Measurements from ENCODE around the gene NEUROG1. TPM values are rescaled to one million over a fixed set of nuclear protein-coding genes. Genes with fewer than 3 reads are reported as not detected.
A peak's percentile ranks its signal among the peaks of the same experiment; 100 is the strongest.

NEUROG1 gene, protein sequence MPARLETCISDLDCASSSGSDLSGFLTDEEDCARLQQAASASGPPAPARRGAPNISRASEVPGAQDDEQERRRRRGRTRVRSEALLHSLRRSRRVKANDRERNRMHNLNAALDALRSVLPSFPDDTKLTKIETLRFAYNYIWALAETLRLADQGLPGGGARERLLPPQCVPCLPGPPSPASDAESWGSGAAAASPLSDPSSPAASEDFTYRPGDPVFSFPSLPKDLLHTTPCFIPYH
- total RNA-seq (2021) (not detected in 2 replicates), Bru-seq, nascent RNA (not detected), BruChase-seq, experiment 1, labeled RNA remaining after a 2-hour chase (not detected), BruChase-seq, experiment 2, labeled RNA remaining after a 6-hour chase (not detected)
- long read RNA-seq: 0 reads

DNA sequence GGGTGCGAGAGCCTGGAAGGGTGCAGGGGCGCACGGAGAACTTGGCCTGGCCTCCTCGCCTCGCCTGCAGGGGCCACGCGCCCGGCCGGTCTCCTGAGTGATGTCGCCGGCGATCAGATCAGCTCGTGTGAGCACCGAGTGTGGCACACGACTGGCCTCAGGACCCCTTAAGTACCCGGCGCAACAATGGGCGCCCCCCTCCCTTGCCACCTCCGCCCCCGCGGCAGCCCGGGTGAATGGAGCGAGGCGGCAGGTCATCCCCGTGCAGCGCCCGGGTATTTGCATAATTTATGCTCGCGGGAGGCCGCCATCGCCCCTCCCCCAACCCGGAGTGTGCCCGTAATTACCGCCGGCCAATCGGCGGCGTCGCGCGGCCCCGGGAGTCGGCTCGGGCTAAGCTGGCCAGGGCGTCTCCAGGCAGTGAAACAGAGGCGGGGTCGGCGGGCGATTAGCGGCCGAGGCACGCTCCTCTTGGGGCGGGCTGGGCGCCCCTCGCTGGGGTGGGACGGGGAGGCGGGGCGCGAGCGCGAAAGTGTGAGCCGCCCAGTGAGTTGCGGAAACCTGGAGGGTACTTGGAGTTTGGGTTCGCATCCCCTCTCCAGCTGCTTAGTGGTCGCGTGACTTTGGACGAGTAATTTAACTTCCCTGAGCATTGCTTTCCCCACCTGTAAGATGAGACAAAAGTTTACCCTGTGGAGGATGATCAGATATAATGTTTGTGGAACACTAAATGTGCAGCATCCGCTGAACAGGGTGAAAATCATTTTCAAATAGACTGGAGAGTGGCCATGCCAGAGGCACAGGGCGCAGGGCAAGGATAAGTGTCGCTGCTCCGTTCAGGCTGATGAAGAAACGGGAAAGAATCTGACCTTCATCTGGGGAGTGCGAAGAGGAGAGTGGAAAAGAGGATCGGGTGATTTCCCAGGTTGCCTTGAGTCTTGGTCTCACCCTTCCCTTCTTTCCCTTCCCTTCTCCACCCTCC is at the start of gene NEUROG1:
NEUROG1 (minus strand) TSS at position 145 of the 982 bp plus-strand sequence. CDS start 274 bp downstream, outside the sequence.
- no peaks in the 10 kb centered on the region for H3K9me3 ChIP-seq (ENCODE audit: low read depth, low read length, poor library complexity, severe bottlenecking)
- DNase-seq (ENCODE audit: low spot score): peak; percentile 30
- TF ChIP-seq, protein P1, sequence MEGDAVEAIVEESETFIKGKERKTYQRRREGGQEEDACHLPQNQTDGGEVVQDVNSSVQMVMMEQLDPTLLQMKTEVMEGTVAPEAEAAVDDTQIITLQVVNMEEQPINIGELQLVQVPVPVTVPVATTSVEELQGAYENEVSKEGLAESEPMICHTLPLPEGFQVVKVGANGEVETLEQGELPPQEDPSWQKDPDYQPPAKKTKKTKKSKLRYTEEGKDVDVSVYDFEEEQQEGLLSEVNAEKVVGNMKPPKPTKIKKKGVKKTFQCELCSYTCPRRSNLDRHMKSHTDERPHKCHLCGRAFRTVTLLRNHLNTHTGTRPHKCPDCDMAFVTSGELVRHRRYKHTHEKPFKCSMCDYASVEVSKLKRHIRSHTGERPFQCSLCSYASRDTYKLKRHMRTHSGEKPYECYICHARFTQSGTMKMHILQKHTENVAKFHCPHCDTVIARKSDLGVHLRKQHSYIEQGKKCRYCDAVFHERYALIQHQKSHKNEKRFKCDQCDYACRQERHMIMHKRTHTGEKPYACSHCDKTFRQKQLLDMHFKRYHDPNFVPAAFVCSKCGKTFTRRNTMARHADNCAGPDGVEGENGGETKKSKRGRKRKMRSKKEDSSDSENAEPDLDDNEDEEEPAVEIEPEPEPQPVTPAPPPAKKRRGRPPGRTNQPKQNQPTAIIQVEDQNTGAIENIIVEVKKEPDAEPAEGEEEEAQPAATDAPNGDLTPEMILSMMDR (conservative IDR thresholded peaks at IDR 0.05; ENCODE audit: low read depth, low read length): no peak
- peak; percentile 82 for TF ChIP-seq EZH2 (IDR thresholded peaks at IDR 0.05; ENCODE audit: borderline replicate concordance, low read depth, low read length, poor library complexity, severe bottlenecking)
- BruUV-seq (replicated peaks): no TSS peak
- H3K27ac ChIP-seq (ENCODE audit: low read depth, low read length, poor library complexity, severe bottlenecking): no peak within 1 kb of the TSS
- H3K36me3 ChIP-seq (ENCODE audit: insufficient read depth, low read length, poor library complexity, severe bottlenecking): no peaks in the 10 kb centered on the region
- H3K4me1 ChIP-seq (ENCODE audit: insufficient read depth, low read length, poor library complexity, severe bottlenecking): no peaks in the 10 kb centered on the region
- intact Hi-C loops (cut with micrococcal nuclease; ENCODE audit: unreplicated experiment): no loop called here
- CTCF ChIA-PET: no interaction called here
- H3K4me3 ChIP-seq (ENCODE audit: low read depth, low read length, poor library complexity, severe bottlenecking): peak within 1 kb of the TSS; percentile 10
- POLR2A ChIA-PET (ENCODE audit: low non-redundant PET): no interaction called here
- H3K27me3 ChIP-seq (replicated peaks; ENCODE audit: insufficient read depth, low read depth, low read length, poor library complexity): peaks cover 98% of the 10 kb centered on the region

DNA sequence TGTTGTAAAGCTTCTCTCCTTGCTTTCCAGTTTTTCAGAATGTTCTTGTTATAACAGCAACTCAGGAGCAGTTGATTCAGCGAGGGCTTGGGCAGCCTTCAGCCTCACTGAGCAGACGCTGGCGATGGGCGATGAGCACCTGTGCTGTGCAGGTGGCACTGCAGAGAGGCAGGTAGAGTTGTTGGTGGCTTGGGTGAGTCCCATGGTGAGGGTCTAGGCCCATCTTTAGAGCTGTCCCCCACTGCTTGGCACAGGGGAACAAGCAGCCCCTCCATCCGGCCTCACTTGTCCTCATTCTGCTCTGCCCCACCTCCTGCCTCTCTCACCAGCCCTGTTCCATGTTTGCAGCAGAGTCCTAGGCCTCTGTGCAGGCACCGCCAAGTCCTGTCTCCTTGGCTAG is 49.2 kb upstream of the NEUROG1 start:
- BruUV-seq (replicated peaks): no TSS peak
- H3K27ac ChIP-seq (ENCODE audit: low read depth, low read length, poor library complexity, severe bottlenecking): no peak overlapping the region
- no peaks in the 10 kb centered on the region for H3K4me1 ChIP-seq (ENCODE audit: insufficient read depth, low read length, poor library complexity, severe bottlenecking)
- DNase-seq (ENCODE audit: low spot score): no peak
- POLR2A ChIA-PET (ENCODE audit: low non-redundant PET): no interaction called here
- H3K36me3 ChIP-seq (ENCODE audit: insufficient read depth, low read length, poor library complexity, severe bottlenecking): no peaks in the 10 kb centered on the region
- H3K27me3 ChIP-seq (replicated peaks; ENCODE audit: insufficient read depth, low read depth, low read length, poor library complexity): peaks cover 43% of the 10 kb centered on the region
- H3K9me3 ChIP-seq (ENCODE audit: low read depth, low read length, poor library complexity, severe bottlenecking): no peaks in the 10 kb centered on the region
- intact Hi-C loops (cut with micrococcal nuclease; ENCODE audit: unreplicated experiment): no loop called here
- TF ChIP-seq, protein P1 (conservative IDR thresholded peaks at IDR 0.05; ENCODE audit: low read depth, low read length): no peak
- TF ChIP-seq EZH2 (IDR thresholded peaks at IDR 0.05; ENCODE audit: borderline replicate concordance, low read depth, low read length, poor library complexity, severe bottlenecking): no peak
- H3K4me3 ChIP-seq (ENCODE audit: low read depth, low read length, poor library complexity, severe bottlenecking): no peak overlapping the region
- CTCF ChIA-PET: interaction anchor here (1.1 kb wide), 1 partner anchor 245 kb away, joined by 3 read pairs; no protein-coding TSS in a partner anchor

DNA sequence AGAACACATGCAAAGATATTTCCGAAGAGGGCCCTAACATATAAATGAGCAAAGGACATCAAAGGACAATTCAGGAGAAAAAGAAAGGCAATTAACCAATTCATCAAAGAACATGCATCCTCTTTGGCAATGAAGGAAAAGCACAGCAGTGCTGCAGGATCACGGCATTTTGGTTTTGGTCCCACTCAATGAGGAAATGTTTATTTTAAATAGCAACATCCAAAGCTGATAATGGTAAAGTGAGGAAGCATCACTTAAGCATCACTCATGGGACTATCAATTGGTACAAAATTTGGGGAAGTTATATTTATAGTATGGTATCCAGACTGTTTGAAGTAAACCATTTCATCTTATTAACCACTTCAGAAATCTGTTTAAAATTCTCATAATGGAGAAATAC is 48.5 kb upstream of the NEUROG1 start:
- Histone ChIP-seq H3K27me3 (replicated peaks; ENCODE audit: insufficient read depth, low read depth, low read length, poor library complexity) (peaks cover 48% of the 10 kb centered on the region), H3K9me3 (ENCODE audit: low read depth, low read length, poor library complexity, severe bottlenecking) (no peaks in the 10 kb centered on the region), H3K36me3 (ENCODE audit: insufficient read depth, low read length, poor library complexity, severe bottlenecking) (no peaks in the 10 kb centered on the region), H3K4me3 (ENCODE audit: low read depth, low read length, poor library complexity, severe bottlenecking) (no peak overlapping the region), H3K4me1 (ENCODE audit: insufficient read depth, low read length, poor library complexity, severe bottlenecking) (no peaks in the 10 kb centered on the region), H3K27ac (ENCODE audit: low read depth, low read length, poor library complexity, severe bottlenecking) (no peak overlapping the region)
- no TSS peak for BruUV-seq (replicated peaks)
- ChIA-PET CTCF (interaction anchor here (1.1 kb wide), 1 partner anchor 246 kb away, joined by 3 read pairs; no protein-coding TSS in a partner anchor), POLR2A (ENCODE audit: low non-redundant PET) (no interaction called here)
- TF ChIP-seq, protein P1 (conservative IDR thresholded peaks at IDR 0.05; ENCODE audit: low read depth, low read length): no peak
- TF ChIP-seq EZH2 (IDR thresholded peaks at IDR 0.05; ENCODE audit: borderline replicate concordance, low read depth, low read length, poor library complexity, severe bottlenecking): no peak
- no peak for DNase-seq (ENCODE audit: low spot score)
- intact Hi-C loops (cut with micrococcal nuclease; ENCODE audit: unreplicated experiment): no loop called here
